Ectodermal cell (in vitro differentiated cells): ENCODE results near the gene FALEC.

ENCODE experiments used
- H3K27ac ChIP-seq: 2 replicates; pipeline ENCODE4 v1.7.0; 2013; ENCODE audit warnings: mild to moderate bottlenecking, low read depth, low read length; ENCODE audit not compliant: insufficient read depth, poor library complexity, severe bottlenecking
- H3K27me3 ChIP-seq: 2 replicates; pipeline ENCODE4 v1.7.0; 2013; ENCODE audit warnings: mild to moderate bottlenecking, low read length; ENCODE audit not compliant: insufficient read depth, control insufficient read depth, poor library complexity, severe bottlenecking
- H3K36me3 ChIP-seq: one replicate; pipeline ENCODE4 v1.7.0; 2013; ENCODE audit warnings: low read length; ENCODE audit not compliant: control insufficient read depth, insufficient read depth
- H3K4me1 ChIP-seq: one replicate; pipeline ENCODE4 v1.7.0; 2013; ENCODE audit warnings: low read length; ENCODE audit not compliant: control insufficient read depth, insufficient read depth
- H3K4me3 ChIP-seq: 2 replicates; pipeline ENCODE4 v1.7.0; 2013; ENCODE audit warnings: low read depth, low read length, control low read depth; ENCODE audit not compliant: insufficient read depth
- H3K9me3 ChIP-seq: 2 replicates; pipeline ENCODE4 v1.7.0; 2013; ENCODE audit warnings: mild to moderate bottlenecking, low read length, moderate library complexity; ENCODE audit not compliant: control insufficient read depth
- WGBS, 2 experiments: methylation state at CpG; one replicate each; pipeline ENCODE4 v1.1.7; 2013; ENCODE audit warnings: missing lambda C conversion rate in 2 of 2; 5-methylcytosine and 5-hydroxymethylcytosine counted together

Gene FALEC

DNA sequence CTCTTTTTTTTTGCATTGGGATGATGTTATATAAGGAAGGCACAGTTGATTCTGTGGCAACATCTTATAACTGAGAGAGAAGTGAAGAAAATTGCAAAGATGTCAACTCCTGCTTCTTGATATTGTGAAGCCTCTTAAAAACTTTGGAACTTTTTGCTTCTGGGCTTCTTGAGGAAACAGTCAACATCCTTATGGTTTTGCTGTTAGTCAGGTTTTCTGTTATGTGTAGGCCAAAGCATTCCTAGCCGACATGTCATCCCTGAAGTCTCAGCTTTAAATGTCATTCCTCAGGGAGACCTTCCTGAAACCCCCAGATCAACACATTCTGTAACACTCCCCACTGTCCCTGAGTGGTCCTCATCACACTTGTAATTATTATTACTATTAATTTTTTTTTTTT lies 12.6 kb downstream of the FALEC start:
- Histone ChIP-seq H3K4me1 (no peaks in the 10 kb centered on the region), H3K9me3 (no peaks in the 10 kb centered on the region), H3K27ac (no peak overlapping the region), H3K36me3 (no peaks in the 10 kb centered on the region), H3K27me3 (no peaks in the 10 kb centered on the region), H3K4me3 (no peak overlapping the region)
- 94 to 100% methylated on average over 1 of the region's 1 CpG for WGBS, 2 experiments

DNA sequence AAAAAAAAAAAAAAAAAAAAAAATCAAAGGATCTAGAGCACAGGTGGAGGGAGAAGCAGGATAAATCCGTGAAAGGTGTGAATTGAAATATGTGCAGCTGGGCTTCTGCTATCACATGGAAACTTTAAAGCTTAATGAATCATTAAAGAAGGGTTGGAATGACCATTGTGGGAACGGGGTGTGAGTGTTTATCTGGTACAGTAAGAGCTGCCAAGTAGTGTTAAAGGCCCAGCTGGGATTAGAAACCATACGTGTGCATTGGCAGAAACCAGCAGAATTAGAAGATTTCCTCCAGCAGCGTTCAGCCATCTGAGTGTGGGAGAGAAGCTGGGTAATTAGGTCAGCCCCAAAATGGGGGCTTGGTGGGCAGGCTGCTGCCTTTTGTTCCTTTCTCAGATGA lies 13.5 kb downstream of the FALEC start:
- 91 to 93% methylated on average over 4 of the region's 4 CpGs for WGBS, 2 experiments
- Histone ChIP-seq H3K4me3 (no peak overlapping the region), H3K27ac (no peak overlapping the region)

DNA sequence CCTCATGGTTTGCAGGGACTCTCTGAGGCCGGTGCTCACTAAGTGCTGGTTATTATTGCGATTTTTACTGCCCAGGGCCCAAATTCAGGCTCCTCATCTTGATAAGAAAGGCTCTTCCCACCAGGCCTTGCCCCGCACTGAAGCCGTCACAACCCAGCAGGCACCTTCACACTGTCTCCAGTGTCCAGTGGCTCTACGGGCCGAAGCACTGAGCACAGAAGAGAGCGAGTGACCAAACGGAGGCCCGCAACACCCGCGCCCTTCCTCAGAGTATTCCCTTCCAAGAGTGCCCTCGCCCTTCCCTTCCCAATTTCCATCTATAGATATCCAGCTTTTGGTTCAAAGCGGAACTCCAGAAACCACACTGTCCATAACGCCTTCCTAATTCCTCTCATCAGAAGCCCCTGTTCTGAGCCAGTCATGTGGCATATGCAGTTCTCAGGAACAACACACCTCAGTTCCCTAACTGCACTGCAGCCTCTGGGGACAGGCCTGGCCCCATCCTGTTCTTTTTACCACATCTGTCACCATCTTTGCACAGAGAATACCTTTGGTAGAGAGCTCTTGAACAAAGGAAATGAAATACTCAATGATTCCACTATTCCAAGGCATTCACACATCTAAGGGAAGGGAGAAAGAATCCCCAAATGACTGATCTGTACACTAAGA lies 15.1 kb downstream of the FALEC start:
- 95 to 96% methylated on average over 14 of the region's 14 CpGs for WGBS, 2 experiments
- Histone ChIP-seq H3K36me3 (no peaks in the 10 kb centered on the region), H3K9me3 (no peaks in the 10 kb centered on the region), H3K4me1 (peaks cover 4% of the 10 kb centered on the region), H3K27ac (no peak overlapping the region), H3K27me3 (no peaks in the 10 kb centered on the region), H3K4me3 (no peak overlapping the region)

More for the DNA sequence above, 13.5 kb downstream of the FALEC start:
- Histone ChIP-seq H3K4me1 (no peaks in the 10 kb centered on the region), H3K27me3 (no peaks in the 10 kb centered on the region), H3K9me3 (no peaks in the 10 kb centered on the region), H3K36me3 (no peaks in the 10 kb centered on the region)

DNA sequence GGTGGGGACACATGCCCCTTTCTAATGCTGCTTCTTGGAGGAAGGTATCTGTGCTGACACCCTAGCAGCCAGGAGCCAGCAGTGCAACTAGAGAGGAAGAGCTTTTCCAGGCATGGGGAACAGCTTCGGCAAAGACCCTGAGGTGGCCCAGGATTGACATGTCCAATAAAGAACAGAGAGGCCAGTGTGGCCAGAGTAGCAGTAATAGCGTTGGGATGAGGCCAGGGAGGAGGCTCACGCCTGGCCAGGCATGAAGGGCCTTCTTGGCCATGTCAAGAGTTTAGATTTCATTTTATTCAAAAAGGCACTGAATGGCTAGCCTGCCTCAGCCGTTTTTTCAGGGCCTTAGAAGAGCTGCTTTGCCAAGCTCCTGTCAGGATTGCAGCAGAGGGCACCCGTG lies 17.3 kb downstream of the FALEC start:
- Histone ChIP-seq H3K27me3 (no peaks in the 10 kb centered on the region), H3K9me3 (no peaks in the 10 kb centered on the region), H3K4me3 (no peak overlapping the region), H3K27ac (no peak overlapping the region), H3K4me1 (peaks cover 4% of the 10 kb centered on the region), H3K36me3 (no peaks in the 10 kb centered on the region)
- WGBS, 2 experiments, result 75 to 76% methylated on average over 5 of the region's 5 CpGs

DNA sequence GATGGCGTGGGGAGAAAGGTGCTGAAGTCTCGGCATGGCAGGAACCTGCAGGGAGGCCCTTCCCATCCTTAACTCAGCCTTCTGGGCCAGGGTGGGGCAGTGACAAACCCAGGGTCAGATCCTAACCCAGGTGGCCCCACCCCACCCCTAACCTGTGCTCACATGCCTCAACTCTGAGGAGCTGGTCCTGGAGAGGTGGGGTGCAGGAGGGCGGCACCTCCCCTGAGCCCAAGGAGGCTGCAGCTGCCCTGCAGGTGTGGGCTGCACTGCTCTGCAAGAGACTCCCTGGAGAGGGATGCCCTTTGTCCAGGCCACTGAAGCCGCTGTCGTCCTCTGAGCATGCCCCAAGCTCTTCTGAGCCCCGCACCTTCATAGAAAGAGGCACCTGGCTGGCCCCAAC lies 18.4 kb downstream of the FALEC start:
- no peaks in the 10 kb centered on the region for H3K36me3 ChIP-seq
- 78 to 81% methylated on average over 6 of the region's 6 CpGs for WGBS, 2 experiments
- no peak overlapping the region for H3K4me3 ChIP-seq

DNA sequence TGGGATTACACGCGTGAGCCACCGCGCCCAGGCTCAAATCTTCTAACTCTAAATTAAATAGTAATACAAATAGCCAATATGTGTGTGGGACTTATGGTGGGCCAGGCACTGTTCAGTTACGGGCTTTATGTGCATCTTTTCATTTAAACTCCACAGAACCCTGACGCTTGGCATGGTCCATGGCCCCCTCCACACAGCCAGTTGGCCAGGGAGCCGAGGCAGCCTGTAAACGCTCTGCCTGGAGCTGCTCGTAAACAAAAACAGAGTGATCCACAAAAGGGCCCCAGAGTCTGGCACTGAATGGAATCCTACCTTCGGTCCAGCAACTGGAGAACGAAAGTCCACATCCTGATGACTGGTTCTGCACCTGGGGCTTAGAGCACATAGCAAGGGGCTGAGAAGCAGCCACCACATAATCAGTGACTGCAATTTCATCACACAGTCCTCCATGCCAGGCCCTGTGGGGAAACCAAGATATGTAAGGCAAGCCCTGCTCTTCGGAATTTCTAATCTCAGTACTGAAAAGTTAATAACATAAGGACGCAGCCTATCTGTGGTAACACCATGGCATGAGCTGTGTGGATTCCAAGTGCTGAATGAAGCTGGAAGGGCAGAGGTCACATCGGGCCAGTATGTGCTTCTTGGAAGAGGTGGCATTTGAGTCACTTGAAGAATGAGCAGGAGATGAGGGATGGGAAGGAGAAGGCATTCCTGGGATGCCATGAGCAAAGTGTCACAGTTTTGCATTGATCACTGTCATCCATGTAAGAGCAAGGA lies 20.1 kb downstream of the FALEC start:
- 94% methylated on average over 14 of the region's 14 CpGs for WGBS, 2 experiments
- H3K27me3 ChIP-seq, result no peaks in the 10 kb centered on the region
- H3K4me1 ChIP-seq, result peaks cover 4% of the 10 kb centered on the region
- no peak overlapping the region for H3K27ac ChIP-seq
- H3K4me3 ChIP-seq, result no peak overlapping the region
- no peaks in the 10 kb centered on the region for H3K9me3 ChIP-seq
- H3K36me3 ChIP-seq, result no peaks in the 10 kb centered on the region

More for the DNA sequence above, 18.4 kb downstream of the FALEC start:
- H3K27ac ChIP-seq, result no peak overlapping the region
- H3K4me1 ChIP-seq, result peaks cover 4% of the 10 kb centered on the region
- H3K9me3 ChIP-seq, result no peaks in the 10 kb centered on the region
- no peaks in the 10 kb centered on the region for H3K27me3 ChIP-seq

DNA sequence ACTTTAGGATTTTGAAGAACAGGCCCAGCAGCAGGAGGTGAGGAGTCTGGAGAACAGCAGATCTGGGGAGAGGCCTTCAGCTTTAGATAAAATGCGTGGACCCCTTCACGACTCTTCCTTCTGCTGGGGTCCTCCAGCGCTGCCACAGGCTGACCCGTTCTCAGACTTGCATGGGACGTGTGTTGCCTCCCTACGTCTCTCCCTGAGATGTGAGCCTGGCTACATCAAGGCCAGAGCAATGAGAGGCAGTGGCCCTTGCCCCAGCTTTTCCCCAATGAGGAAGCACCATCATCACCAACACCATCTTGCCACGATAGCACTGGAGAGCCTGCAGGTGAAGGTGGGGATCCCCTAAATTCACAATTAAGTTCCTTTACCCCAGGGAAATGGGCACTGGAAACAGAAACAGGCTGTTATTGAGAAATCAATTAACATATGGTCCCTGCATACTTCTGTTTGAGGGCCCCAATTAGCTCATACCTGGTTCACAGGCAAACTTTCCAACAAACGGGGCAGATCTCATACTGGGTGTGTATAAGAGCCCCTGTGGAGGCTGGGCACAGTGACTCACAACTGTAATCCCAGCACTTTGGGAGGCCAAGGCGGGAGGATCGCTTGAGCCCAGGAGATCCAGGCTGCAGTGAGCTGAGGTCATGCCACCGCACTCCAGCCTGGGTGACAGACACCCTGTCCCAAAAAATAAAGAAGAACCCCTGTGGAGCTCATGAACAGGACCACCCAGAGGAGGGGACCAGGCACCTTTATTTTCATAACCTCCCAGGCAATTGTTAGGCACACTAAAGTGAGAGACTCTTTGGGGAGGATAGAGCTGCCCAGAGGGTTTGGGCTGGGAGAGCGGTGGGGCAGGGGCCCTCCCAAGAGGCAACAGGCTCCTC lies 21.5 kb downstream of the FALEC start:
- Histone ChIP-seq H3K27me3 (no peaks in the 10 kb centered on the region), H3K36me3 (no peaks in the 10 kb centered on the region), H3K4me3 (no peak overlapping the region), H3K9me3 (no peaks in the 10 kb centered on the region), H3K4me1 (peaks cover 4% of the 10 kb centered on the region), H3K27ac (no peak overlapping the region)
- 92 to 93% methylated on average over 12 of the region's 12 CpGs for WGBS, 2 experiments

DNA sequence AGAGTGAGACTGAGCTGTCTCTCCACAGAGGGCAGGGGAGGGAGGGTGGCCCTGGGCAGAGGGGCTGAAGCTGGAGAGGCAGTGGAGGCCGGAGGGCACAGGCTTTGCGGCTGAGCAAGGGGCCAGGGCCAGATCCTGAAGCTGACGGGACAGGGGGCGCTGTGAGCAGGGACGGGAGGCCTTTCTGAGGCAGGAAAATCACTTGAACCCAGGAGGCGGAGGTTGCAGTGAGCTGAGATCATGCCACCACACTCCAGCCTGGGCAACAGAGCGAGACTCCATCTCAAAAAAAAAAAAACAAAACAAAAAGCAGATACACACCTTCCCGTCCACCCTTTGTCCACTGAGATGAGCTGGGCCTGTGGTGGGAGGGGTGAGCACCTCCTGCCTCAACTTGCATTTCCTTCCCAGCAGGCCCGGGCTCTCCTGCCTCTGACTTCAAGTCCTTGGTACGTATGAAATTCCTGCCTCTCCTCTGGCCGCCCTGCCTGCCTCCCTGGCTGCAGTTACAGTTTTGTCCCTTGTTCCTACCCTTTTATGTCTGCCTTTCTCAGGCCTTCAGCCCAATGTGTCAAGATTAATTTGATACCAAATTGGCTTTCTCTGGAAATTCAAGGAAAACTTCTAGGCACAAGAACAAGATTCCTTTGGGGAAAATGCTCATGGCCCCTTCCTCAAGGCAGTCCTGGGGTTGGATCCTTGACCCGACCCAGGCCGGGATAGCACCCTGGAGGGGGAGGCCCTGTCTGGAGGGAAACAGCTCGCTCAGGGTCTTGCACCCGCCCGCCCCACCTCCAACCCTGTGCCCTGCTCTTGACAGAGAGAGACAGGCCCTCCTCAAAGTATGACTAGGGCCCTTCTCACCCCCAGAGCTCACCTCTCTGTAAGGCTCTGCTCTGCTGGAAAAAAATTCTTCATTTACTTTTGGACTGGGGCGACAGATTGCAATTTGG lies 22.5 kb downstream of the FALEC start:
- no peak overlapping the region for H3K4me3 ChIP-seq
- H3K9me3 ChIP-seq, result no peaks in the 10 kb centered on the region
- no peaks in the 10 kb centered on the region for H3K27me3 ChIP-seq
- no peak overlapping the region for H3K27ac ChIP-seq
- H3K4me1 ChIP-seq, result peaks cover 4% of the 10 kb centered on the region
- no peaks in the 10 kb centered on the region for H3K36me3 ChIP-seq
- 73 to 77% methylated on average over 17 of the region's 17 CpGs for WGBS, 2 experiments

DNA sequence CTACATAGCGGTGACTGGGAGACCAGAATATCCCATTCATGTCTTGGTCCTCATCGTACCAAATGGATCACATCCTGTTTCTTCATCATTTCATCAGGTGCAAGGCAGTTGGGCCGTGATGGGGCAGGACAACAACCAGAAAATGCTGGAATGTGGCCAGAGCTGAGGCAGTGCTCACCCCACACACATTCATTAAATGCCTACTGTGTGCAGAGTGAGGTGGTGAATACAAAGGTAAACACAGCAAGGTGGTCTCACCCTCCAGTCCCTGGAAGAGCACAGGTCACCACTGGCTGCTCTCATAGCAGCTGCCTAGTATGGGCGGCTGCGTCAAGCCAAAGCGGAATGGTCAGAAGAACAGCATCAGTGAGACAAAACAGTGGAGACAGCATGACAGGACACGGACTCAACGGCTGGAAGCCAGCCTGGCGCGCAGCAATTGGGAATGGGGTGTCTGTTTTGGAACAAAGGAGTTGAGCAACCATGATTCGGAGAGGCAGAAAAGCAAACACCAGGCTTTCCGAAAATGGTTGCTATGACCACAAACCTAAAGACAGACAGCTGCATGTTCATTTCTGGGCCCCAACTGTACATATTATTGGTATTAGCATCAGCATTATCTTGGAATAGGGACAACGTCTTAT lies 28.1 kb downstream of the FALEC start:
- 94% methylated on average over 12 to 13 of the region's 13 CpGs for WGBS, 2 experiments
- H3K27me3 ChIP-seq, result peaks cover 12% of the 10 kb centered on the region
- H3K4me1 ChIP-seq, result no peaks in the 10 kb centered on the region
- H3K27ac ChIP-seq, result no peak overlapping the region
- no peaks in the 10 kb centered on the region for H3K36me3 ChIP-seq
- no peaks in the 10 kb centered on the region for H3K9me3 ChIP-seq
- H3K4me3 ChIP-seq, result no peak overlapping the region
